GM12864 (cell line): ENCODE results near the gene CDC45.

Source experiments
- DNase-seq: peaks from one replicate; pipeline ENCODE4 v3.0.0-alpha.2; 2011; ENCODE audit warnings: low read depth
- H3K4me3 ChIP-seq: 2 replicates; pipeline ENCODE4 v1.5.1; 2011; ENCODE audit warnings: mild to moderate bottlenecking, low read depth, low read length, control low read depth
- TF ChIP-seq, protein P1 (sequence below): IDR thresholded peaks from 2 replicates; pipeline ENCODE4 v1.5.1; 2011; ENCODE audit warnings: low read depth, mild to moderate bottlenecking, moderate library complexity, low read length, control low read depth, inconsistent platforms; ENCODE audit errors: missing control alignments

Gene CDC45

GRCh38 chr22:19556963-19557545 is 77.3 kb downstream of the CDC45 start:
- H3K4me3 ChIP-seq = no peak overlapping the region
- no peak for DNase-seq
- TF ChIP-seq, protein P1, sequence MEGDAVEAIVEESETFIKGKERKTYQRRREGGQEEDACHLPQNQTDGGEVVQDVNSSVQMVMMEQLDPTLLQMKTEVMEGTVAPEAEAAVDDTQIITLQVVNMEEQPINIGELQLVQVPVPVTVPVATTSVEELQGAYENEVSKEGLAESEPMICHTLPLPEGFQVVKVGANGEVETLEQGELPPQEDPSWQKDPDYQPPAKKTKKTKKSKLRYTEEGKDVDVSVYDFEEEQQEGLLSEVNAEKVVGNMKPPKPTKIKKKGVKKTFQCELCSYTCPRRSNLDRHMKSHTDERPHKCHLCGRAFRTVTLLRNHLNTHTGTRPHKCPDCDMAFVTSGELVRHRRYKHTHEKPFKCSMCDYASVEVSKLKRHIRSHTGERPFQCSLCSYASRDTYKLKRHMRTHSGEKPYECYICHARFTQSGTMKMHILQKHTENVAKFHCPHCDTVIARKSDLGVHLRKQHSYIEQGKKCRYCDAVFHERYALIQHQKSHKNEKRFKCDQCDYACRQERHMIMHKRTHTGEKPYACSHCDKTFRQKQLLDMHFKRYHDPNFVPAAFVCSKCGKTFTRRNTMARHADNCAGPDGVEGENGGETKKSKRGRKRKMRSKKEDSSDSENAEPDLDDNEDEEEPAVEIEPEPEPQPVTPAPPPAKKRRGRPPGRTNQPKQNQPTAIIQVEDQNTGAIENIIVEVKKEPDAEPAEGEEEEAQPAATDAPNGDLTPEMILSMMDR = no peak

GRCh38 chr22:19559324-19559811 is 79.6 kb downstream of the CDC45 start:
- no peak for DNase-seq
- no peak overlapping the region for H3K4me3 ChIP-seq
- TF ChIP-seq, protein P1 = no peak

DNA sequence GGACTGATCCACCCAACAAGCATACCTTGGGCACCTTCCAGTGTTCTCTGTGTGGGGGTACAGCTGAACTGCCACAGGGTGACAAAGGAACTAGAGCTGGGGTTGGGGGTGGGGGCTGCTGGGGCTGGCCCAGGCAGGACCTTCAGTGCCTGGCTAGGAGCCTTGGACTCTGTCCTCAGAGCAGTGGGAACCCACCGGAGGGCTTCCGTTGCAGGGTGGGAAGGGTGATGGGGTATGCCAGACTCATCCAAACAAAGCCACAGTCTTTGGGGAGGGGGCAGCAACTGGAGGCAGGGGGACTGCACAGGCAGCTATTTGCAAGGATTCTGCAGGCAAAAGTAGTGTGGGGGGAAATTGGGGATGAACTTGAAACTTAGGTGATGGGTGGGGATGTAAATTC is 80.2 kb downstream of the CDC45 start:
- H3K4me3 ChIP-seq = no peak overlapping the region
- no peak for DNase-seq
- TF ChIP-seq, protein P1 = no peak

GRCh38 chr22:19565382-19566278 is 85.9 kb downstream of the CDC45 start:
- DNase-seq = no peak
- TF ChIP-seq, protein P1 = no peak
- no peak overlapping the region for H3K4me3 ChIP-seq

GRCh38 chr22:19566279-19567156 is 86.8 kb downstream of the CDC45 start:
- TF ChIP-seq, protein P1 = no peak
- no peak overlapping the region for H3K4me3 ChIP-seq
- DNase-seq = no peak

- TF ChIP-seq, protein P1 = no peak
- DNase-seq = no peak
- no peak overlapping the region for H3K4me3 ChIP-seq
Observed at GRCh38 chr22:19567157-19568009, 87.7 kb downstream of the CDC45 start.
